Neural cell (in vitro differentiated cells): ENCODE results near the gene UFSP2.

ENCODE experiments used
- POLR2AphosphoS5 ChIP-seq: IDR thresholded peaks from 2 replicates; pipeline ENCODE4 v1.6.1; 2012
- TAF1 ChIP-seq: IDR thresholded peaks from 2 replicates; pipeline ENCODE4 v1.6.1; 2012; ENCODE audit warnings: low read depth
- TF ChIP-seq, protein P1 (sequence below): fragments of 450-650 bp; IDR thresholded peaks from 2 replicates; pipeline ENCODE4 v1.5.1; 2014; ENCODE audit warnings: antibody characterized with exemption, mild to moderate bottlenecking, moderate library complexity; ENCODE audit not compliant: poor library complexity, severe bottlenecking
- TF ChIP-seq, protein P2 (sequence below): IDR thresholded peaks from 2 replicates; pipeline ENCODE4 v1.6.1; 2012; ENCODE audit warnings: borderline replicate concordance

DNA sequence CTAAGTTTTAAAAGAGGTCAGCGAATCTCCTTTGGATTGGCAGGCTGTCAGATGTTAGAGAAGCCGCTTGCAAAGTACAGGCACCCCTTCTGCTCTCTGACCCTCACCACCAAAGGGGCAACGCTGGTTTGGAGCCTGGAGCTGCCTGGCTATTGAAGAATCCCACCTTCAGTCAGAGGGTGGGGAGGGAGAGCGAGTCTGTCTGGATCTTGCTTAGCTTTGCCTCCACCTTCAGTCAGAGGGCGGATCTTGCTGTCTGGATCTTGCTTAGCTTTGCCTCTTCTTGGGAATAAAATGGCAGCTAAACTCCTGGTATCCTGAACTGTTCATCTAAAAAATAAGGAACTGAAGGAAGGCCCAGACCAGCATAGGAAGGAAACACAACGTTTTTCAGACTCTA, 38.4 kb upstream of the UFSP2 start:
- TF ChIP-seq TAF1 = no peak
- TF ChIP-seq, protein P1, sequence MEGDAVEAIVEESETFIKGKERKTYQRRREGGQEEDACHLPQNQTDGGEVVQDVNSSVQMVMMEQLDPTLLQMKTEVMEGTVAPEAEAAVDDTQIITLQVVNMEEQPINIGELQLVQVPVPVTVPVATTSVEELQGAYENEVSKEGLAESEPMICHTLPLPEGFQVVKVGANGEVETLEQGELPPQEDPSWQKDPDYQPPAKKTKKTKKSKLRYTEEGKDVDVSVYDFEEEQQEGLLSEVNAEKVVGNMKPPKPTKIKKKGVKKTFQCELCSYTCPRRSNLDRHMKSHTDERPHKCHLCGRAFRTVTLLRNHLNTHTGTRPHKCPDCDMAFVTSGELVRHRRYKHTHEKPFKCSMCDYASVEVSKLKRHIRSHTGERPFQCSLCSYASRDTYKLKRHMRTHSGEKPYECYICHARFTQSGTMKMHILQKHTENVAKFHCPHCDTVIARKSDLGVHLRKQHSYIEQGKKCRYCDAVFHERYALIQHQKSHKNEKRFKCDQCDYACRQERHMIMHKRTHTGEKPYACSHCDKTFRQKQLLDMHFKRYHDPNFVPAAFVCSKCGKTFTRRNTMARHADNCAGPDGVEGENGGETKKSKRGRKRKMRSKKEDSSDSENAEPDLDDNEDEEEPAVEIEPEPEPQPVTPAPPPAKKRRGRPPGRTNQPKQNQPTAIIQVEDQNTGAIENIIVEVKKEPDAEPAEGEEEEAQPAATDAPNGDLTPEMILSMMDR = no peak
- TF ChIP-seq, protein P2, sequence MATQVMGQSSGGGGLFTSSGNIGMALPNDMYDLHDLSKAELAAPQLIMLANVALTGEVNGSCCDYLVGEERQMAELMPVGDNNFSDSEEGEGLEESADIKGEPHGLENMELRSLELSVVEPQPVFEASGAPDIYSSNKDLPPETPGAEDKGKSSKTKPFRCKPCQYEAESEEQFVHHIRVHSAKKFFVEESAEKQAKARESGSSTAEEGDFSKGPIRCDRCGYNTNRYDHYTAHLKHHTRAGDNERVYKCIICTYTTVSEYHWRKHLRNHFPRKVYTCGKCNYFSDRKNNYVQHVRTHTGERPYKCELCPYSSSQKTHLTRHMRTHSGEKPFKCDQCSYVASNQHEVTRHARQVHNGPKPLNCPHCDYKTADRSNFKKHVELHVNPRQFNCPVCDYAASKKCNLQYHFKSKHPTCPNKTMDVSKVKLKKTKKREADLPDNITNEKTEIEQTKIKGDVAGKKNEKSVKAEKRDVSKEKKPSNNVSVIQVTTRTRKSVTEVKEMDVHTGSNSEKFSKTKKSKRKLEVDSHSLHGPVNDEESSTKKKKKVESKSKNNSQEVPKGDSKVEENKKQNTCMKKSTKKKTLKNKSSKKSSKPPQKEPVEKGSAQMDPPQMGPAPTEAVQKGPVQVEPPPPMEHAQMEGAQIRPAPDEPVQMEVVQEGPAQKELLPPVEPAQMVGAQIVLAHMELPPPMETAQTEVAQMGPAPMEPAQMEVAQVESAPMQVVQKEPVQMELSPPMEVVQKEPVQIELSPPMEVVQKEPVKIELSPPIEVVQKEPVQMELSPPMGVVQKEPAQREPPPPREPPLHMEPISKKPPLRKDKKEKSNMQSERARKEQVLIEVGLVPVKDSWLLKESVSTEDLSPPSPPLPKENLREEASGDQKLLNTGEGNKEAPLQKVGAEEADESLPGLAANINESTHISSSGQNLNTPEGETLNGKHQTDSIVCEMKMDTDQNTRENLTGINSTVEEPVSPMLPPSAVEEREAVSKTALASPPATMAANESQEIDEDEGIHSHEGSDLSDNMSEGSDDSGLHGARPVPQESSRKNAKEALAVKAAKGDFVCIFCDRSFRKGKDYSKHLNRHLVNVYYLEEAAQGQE = no peak
- no peak for TF ChIP-seq POLR2AphosphoS5
